Transverse colon (tissue), 4 donors: ENCODE results near the gene JPH3.

ENCODE experiments used
- POLR2A ChIP-seq: fragments of 450-650 bp; IDR thresholded peaks from one replicate; pipeline ENCODE4 v1.6.1; 2016; ENCODE audit warnings: antibody characterized with exemption, mild to moderate bottlenecking, moderate library complexity
- POLR2AphosphoS5 ChIP-seq, 3 donors: sonication (generic); formaldehyde crosslinking; IDR thresholded peaks; one replicate each; pipeline ENCODE4 v1.6.1; 2016; ENCODE audit warnings: antibody characterized with exemption in 3 of 3
- TF ChIP-seq, protein P1 (sequence below), 5 experiments: fragments of 200-600 bp in 3 of 5; fragments of 450-650 bp in 2 of 5; sonication (generic) in 3 of 5; IDR thresholded peaks; 1 replicate in 2 of 5; 2 replicates in 3 of 5; pipeline ENCODE4 v1.5.1; 2016 to 2017; ENCODE audit warnings: antibody characterized with exemption in 5 of 5, inconsistent platforms in 3 of 5, mild to moderate bottlenecking in 2 of 5, moderate library complexity in 1 of 5

DNA sequence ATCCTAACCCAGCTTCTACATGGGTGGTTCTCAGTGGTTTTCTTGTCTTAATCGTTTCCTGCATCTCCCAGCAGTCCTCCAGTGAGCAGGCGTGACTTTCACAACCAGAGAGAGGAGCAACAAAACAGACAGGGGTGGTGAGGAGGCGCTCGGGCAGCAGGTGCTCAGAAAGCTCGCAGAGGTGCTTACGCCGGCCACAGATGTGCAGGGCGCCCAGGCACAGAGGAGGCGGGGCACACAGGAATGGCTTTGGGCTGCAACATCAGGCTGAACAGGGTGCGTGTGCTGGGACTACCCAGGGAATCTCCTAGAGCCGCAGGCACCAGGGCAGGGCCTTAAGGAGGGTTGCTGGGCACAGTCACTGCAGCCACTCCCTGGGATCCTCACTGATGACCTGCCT lies 130.9 kb downstream of the JPH3 start:
- TF ChIP-seq, protein P1, sequence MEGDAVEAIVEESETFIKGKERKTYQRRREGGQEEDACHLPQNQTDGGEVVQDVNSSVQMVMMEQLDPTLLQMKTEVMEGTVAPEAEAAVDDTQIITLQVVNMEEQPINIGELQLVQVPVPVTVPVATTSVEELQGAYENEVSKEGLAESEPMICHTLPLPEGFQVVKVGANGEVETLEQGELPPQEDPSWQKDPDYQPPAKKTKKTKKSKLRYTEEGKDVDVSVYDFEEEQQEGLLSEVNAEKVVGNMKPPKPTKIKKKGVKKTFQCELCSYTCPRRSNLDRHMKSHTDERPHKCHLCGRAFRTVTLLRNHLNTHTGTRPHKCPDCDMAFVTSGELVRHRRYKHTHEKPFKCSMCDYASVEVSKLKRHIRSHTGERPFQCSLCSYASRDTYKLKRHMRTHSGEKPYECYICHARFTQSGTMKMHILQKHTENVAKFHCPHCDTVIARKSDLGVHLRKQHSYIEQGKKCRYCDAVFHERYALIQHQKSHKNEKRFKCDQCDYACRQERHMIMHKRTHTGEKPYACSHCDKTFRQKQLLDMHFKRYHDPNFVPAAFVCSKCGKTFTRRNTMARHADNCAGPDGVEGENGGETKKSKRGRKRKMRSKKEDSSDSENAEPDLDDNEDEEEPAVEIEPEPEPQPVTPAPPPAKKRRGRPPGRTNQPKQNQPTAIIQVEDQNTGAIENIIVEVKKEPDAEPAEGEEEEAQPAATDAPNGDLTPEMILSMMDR (IDR thresholded peaks at IDR 0.05): no peak
- TF ChIP-seq POLR2AphosphoS5 (IDR thresholded peaks at IDR 0.05) (no peak), POLR2A (no peak)
